Caki2 (cell line): ENCODE results near the gene LATS1. TPM values are rescaled to one million over a fixed set of nuclear protein-coding genes. Genes with fewer than 3 reads are reported as not detected.
A peak's percentile ranks its signal among the peaks of the same experiment; 100 is the strongest.

Experiments
- DNase-seq: peaks from one replicate; pipeline ENCODE4 v3.0.0-alpha.2; 2015; ENCODE audit warnings: low read depth
- in situ Hi-C: cut with HindIII; loops from 2 replicates; pipeline ENCODE4 v1.10.0; 2016; ENCODE audit warnings: low sequenced_read_pairs, low pct_unique_long_range_greater_than_20kb, mixed read lengths
- total RNA-seq: library from RNA; depleted of rRNA; stranded (reverse); fragments of >200 nt; shearing (Covaris generic); gene quantifications from 2 replicates; pipeline ENCODE4 v1.2.3, GENCODE V29; 2014; ENCODE audit warnings: low replicate concordance

LATS1 gene
- total RNA-seq, 1 experiment from 2014 or later, result 5.5 TPM

- in situ Hi-C loops, result no loop called here
- no peak for DNase-seq
These were observed 17.0 kb upstream of the LATS1 start for GRCh38 chr6:149734915-149735314.

DNA sequence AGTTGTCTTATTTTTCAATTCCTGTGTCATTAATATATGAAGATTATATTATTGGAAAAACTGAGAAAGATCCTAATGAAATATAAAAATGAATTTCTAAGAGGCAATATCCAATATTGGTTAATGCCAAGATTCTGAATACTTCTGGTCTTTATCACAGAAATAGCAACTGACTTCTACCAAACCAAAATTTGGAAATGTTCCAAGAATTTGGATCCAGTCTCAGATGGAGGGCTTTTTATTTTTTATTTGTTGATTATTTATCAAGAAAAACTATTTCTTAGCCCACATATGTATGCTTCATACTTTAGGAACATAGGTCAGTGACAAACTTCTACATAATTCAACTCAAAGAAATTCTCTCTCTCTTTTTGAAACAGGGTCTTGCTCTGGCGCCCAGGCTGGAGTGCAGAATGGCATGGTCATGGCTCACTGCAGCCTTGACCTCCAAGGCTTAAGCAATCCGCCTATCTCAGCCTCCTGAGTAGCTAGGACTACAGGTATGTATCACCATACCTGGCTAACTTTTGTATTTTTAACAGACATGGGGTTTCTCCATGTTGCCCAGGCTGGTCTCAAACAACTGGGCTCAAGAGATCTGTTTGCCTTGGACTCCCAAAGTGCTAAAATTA is 15.3 kb upstream of the LATS1 start:
- in situ Hi-C loops, result no loop called here
- no peak for DNase-seq

DNA sequence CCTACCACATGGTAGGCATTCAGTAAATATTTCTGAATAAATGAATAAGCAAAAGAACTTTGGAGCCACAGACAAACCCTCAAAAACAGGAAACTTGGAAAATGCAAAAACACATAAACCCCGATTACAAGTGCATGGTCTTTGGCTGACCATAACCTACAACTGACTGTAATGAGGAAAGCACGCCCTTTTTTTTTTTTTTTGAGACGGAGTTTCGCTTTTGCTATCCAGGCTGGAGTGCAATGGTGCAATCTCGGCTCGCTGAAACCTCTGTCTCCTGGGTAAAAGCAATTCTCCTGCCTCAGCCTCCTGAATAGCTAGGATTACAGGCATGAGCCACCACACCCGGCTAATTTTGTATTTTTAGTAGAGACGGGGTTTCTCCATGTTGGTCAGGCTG is 11.9 kb upstream of the LATS1 start:
- no peak for DNase-seq
- in situ Hi-C loops, result no loop called here

DNA sequence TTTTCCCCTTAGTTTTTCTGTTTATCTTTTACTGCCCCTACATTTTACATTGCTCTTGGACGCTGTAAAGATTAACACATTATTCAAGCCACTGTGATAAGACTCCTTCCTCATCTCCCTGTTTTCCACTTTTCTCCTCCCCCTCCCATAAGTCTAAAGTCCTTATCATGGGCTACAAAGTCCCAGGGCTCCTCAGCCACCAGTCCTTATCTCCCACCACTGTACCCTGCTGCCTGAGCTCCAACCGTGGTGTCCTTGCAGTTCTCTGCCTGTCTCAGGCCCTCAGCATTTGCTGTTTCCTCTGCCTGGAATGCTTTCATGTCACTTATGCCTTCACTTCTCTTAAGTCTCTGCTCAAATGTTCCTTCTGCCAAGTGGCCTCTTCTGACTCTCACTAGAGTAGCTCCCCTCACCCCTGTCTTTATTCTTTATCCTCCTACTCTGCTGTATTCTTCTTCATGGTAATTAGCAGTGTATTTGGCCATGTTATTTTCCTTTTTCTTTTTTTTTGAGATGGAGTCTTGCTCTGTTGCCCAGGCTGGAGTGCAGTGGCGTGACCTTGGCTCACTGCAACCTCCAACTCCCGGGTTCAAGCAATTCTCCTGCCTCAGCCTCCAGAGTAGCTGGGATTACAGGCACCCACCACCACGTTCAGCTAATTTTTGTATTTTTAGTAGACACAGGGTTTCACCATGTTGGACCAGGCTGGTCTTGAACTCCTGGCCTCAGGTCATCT is 10.8 kb upstream of the LATS1 start:
- in situ Hi-C loops, result no loop called here
- DNase-seq, result no peak

DNA sequence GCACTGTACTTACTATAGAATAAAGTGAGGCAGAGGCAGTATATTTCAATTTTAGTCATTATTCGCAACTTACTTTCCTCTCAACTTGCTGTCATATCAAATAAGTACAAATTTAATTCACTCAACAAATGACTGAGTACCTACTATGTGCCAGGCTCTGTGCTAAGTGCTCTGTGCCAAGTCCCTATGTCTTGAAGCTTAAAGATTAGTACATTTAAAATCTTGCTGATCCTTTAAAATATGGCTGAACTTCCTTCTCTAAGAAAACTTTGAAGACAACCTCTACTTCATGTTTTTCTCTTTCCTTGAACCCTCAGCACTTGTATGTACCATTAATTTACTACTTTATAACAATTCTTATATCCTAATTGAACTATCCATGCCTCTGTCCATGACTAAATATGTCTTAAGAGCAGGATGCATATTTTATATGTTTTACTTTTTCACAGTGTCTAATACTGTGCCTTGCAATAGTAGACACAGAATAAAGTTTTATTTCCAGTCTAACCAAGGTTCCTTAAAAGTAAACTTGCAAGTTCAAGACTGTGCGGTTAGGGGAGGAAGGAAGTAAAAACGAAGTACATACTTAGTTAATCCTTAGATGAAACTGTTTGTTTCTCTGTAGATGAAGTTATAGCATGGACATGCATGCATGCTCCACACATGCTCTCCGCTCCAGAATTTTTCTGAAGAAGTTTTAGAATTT is 10.0 kb upstream of the LATS1 start:
- in situ Hi-C loops, result no loop called here

GRCh38 chr6:149725785-149726184 is 7.9 kb upstream of the LATS1 start:
- in situ Hi-C loops, result no loop called here

More for the DNA sequence above, 10.0 kb upstream of the LATS1 start:
- DNase-seq, result no peak

DNA sequence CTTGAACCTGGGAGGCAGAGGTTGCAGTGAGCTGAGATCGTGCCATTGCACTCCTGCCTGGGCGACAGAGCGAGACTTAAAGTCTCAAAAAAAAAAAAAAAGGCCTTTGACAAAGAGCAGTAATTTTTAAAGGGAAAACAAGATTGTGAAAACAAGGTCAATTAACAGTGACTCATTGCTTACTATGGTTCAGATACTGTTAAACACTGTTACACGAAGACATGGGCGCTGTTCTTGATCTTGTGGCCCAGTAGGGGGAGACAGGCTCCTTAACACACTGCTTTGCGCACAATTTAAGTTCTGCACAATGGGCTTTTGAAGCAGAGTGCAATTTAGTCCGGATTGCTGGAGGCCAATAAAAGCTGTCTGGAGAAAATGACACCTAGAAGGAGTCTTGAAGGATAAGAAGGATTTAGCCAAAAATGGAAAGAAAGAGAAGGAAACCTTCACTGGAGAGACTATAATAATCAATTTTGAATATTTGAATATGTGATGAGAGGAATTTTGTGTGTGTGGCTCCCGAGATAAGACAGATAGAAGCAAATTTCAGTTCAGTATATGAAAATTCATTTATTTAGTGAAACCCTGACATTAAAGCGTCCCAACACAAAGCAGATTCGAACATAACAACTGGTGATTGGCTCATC is 6.0 kb upstream of the LATS1 start:
- in situ Hi-C loops, result no loop called here
- peak; percentile 71 for DNase-seq

More at GRCh38 chr6:149725785-149726184, 7.9 kb upstream of the LATS1 start:
- DNase-seq, result no peak

GRCh38 chr6:149723262-149723661 is 5.4 kb upstream of the LATS1 start:
- in situ Hi-C loops, result no loop called here
- DNase-seq, result no peak

GRCh38 chr6:149719531-149719930 is 1.6 kb upstream of the LATS1 start:
- no peak for DNase-seq
- in situ Hi-C loops, result no loop called here

DNA sequence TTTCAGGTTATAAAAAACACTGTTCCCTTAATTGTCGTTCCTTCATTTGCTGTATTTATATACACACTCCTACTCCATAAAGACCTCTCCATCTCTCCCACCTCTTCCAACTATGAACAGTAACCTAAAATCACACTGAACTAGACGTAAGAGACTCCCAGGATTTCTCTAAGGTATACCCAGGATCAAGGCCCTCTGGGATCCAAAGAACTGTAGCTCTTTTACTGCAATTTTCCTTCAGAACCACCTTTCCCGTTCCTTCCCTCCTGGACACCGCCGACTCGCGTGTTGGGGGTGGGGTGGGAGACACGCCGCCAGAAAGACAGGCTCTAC is 680 bp downstream of the LATS1 start:
- in situ Hi-C loops, result no loop called here
- DNase-seq, result no peak

- DNase-seq, result no peak
- in situ Hi-C loops, result no loop called here
These were observed 1.5 kb downstream of the LATS1 start for GRCh38 chr6:149716181-149716963.

DNA sequence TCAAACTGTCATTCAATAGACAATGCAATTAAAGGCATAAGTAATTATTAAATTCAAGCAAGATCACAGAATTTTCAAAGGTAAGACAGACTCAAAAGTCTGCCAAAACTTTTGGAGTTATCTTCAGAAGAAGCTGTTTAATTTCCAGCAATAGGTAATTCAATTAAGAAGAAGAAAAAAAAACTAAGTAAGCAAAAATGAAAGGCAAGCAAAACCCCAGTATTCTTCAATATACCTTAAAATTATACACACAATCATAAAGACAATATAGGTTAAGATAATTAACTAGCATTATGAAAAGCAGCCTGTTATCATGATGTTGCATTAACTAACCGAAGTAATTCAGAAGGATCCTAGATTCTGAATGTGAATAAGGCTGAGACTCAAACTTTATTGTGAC is 3.5 kb downstream of the LATS1 start:
- no peak for DNase-seq
- in situ Hi-C loops, result no loop called here

GRCh38 chr6:149711711-149712110 is 6.2 kb downstream of the LATS1 start:
- in situ Hi-C loops, result no loop called here
- DNase-seq, result no peak

GRCh38 chr6:149701714-149702113 is 16.2 kb downstream of the LATS1 start:
- DNase-seq, result no peak
- in situ Hi-C loops, result no loop called here

DNA sequence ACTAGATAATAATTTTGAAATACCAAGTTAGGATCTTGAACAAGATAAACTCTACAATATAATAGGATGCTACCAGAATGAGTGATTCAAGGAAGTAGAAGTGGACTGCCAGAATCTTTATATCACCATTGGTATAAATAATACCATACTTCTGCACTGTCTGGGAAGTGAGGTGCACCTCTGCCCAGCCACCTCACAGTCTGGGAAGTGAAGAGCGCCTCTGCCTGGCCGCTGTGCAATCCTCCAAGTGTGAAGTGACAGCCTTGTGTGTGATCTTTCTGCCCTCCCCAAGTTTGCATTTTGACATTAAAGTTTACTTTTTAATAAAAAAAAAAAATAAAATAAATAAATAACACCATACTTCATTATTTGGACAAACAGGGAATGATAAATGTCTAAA is 18.8 kb downstream of the LATS1 start:
- no peak for DNase-seq
- in situ Hi-C loops, result no loop called here

- DNase-seq, result no peak
- in situ Hi-C loops, result no loop called here
These were observed 19.7 kb downstream of the LATS1 start for GRCh38 chr6:149698175-149698574.

GRCh38 chr6:149696901-149697300 is 21.0 kb downstream of the LATS1 start:
- no peak for DNase-seq
- in situ Hi-C loops, result no loop called here

- in situ Hi-C loops, result no loop called here
- no peak for DNase-seq
These were observed 23.0 kb downstream of the LATS1 start for GRCh38 chr6:149694921-149695320.
